ENCODE data around the gene TRIM66.

The TRIM66 gene

GRCh38 chr11:8699903-8700302, 17.4 kb upstream of the TRIM66 start:
- no peak for TF ChIP-seq CTCF (conservative IDR thresholded peaks at IDR 0.05; ENCODE audit: control insufficient read depth, insufficient read depth, low read depth, low read length)
- peak; percentile 52 for DNase-seq (ENCODE audit: low read depth)

GRCh38 chr11:8698917-8699441, 16.5 kb upstream of the TRIM66 start:
- TF ChIP-seq CTCF (conservative IDR thresholded peaks at IDR 0.05; ENCODE audit: control insufficient read depth, insufficient read depth, low read depth, low read length) = no peak
- DNase-seq (ENCODE audit: low read depth) = no peak
- no peak overlapping the region for H3K4me3 ChIP-seq (ENCODE audit: control insufficient read depth, low read depth, low read length)

More at GRCh38 chr11:8699903-8700302, 17.4 kb upstream of the TRIM66 start:
- no peak overlapping the region for H3K4me3 ChIP-seq (ENCODE audit: control insufficient read depth, low read depth, low read length)

GRCh38 chr11:8698379-8698851, 15.9 kb upstream of the TRIM66 start:
- H3K4me3 ChIP-seq (ENCODE audit: control insufficient read depth, low read depth, low read length) = no peak overlapping the region
- DNase-seq (ENCODE audit: low read depth) = no peak
- no peak for TF ChIP-seq CTCF (conservative IDR thresholded peaks at IDR 0.05; ENCODE audit: control insufficient read depth, insufficient read depth, low read depth, low read length)

GRCh38 chr11:8697054-8697453, 14.6 kb upstream of the TRIM66 start:
- TF ChIP-seq CTCF (conservative IDR thresholded peaks at IDR 0.05; ENCODE audit: control insufficient read depth, insufficient read depth, low read depth, low read length) = no peak
- no peak for DNase-seq (ENCODE audit: low read depth)
- no peak overlapping the region for H3K4me3 ChIP-seq (ENCODE audit: control insufficient read depth, low read depth, low read length)

- H3K4me3 ChIP-seq (ENCODE audit: control insufficient read depth, low read depth, low read length) = no peak overlapping the region
- no peak for DNase-seq (ENCODE audit: low read depth)
- no peak for TF ChIP-seq CTCF (conservative IDR thresholded peaks at IDR 0.05; ENCODE audit: control insufficient read depth, insufficient read depth, low read depth, low read length)
These were observed 11.7 kb upstream of the TRIM66 start for GRCh38 chr11:8694137-8694536.

- no peak for TF ChIP-seq CTCF (conservative IDR thresholded peaks at IDR 0.05; ENCODE audit: control insufficient read depth, insufficient read depth, low read depth, low read length)
- no peak for DNase-seq (ENCODE audit: low read depth)
- H3K4me3 ChIP-seq (ENCODE audit: control insufficient read depth, low read depth, low read length) = no peak overlapping the region
These were observed 11.1 kb upstream of the TRIM66 start for GRCh38 chr11:8693555-8693954.

Measured in fibroblast of mammary gland (primary cell).